SKM-1 treated with dmso at 0.1 percent for 144 hours (cell line): ENCODE results near the gene OR10H3.
A peak's percentile ranks its signal among the peaks of the same experiment; 100 is the strongest.
"Not testable (repeated sequence)": the region's sequence is repeated elsewhere in the genome, so short reads cannot be mapped to it uniquely, and the experiment has no call there.

Experiments used
- DNase-seq: peaks from one replicate; lab custom pipeline; 2025; ENCODE audit not compliant: unreplicated experiment; lab: John Stamatoyannopoulos, UW

Gene OR10H3, protein sequence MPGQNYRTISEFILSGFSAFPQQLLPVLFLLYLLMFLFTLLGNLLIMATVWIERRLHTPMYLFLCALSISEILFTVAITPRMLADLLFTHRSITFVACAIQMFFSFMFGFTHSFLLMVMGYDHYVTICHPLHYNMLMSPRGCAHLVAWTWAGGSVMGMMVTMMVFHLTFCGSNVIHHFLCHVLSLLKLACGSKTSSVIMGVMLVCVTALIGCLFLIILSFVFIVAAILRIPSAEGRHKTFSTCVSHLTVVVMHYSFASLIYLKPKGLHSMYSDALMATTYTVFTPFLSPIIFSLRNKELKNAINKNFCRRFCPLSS

GRCh38 chr19:15737722-15738121 is at the start of gene OR10H3:
Gene OR10H3 (plus strand): TSS chr19:15737985. CDS start chr19:15741393, 3,408 bp downstream.
- DNase-seq = no peak

GRCh38 chr19:15696654-15697194 is 41.1 kb upstream of the OR10H3 start:
- DNase-seq = no peak

DNA sequence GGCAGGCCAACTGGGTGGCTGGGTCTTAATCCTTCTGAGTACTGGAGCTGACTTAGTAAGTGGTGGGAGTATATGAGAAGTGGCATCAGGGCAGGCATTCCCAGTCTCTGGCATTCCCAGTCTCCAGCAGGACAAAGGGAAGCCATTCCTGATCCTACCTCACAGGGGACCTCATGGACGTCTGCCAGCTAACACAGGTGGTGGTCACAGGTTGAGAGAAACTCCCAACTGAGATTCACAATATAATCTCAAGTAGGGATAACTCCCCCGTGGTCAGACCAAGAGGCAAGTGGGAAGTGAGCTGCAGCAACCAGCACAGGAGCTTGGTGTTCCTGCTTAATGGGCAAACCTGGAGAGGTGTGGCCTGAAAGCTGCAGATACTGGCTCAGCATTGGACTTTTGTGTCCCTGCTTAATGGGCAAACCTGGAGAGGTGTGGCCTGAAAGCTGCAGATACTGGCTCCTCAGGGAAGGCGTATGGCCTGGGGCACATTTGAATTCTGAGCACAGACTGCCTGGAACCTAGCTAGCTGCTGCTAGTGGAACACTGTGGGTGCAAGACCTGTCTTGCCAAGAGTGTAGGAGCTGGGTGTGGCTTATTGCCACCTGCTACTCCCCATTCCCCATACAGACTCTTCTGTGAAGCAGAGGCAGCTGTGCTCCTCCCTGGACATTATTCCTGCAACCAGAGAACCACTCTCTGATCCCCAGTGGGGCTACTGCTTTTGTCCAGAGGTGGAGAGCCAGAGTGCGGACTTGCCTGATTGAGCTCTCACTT is 35.8 kb upstream of the OR10H3 start:
- DNase-seq = no peak

- DNase-seq = peak; percentile 70
These were observed 35.3 kb upstream of the OR10H3 start for GRCh38 chr19:15702534-15702930.

DNA sequence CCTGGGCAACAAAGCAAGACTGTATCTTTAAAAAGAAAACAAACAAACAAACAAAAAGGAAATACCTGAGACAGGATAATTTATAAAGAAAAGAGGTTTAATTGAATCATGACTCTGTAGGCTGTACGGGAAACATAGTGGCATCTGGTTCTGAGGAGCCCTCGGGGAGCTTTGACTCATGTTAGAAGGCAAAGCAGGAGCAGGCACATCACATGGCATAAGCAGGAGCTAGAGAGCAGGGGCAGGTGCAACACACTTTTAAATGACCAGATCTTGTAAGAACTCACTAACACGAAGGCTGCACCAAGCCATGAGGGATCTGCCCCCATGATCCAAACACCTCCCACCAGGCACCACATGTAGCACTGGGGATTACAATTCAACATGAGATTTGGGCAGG is 23.1 kb upstream of the OR10H3 start:
- DNase-seq = no peak

DNA sequence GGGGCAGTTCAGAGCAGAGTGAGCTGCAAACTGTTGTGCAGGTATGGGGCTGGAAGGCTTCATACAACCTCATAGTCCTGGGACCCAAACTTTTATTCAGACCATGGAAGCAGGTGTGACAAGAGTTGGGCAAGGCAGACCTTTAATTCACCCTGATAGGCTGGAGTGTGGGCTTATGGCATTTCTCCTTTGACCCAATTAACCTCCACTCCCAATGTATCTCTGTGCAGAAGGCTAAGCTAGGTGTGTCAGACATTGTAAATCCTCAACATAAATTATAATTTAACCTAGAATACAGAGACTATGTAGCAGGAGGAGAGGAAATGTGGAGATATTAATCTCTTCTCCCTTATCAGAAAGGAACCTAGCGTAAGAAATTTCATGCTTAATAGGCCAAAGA is 22.1 kb upstream of the OR10H3 start:
- DNase-seq = no peak

DNA sequence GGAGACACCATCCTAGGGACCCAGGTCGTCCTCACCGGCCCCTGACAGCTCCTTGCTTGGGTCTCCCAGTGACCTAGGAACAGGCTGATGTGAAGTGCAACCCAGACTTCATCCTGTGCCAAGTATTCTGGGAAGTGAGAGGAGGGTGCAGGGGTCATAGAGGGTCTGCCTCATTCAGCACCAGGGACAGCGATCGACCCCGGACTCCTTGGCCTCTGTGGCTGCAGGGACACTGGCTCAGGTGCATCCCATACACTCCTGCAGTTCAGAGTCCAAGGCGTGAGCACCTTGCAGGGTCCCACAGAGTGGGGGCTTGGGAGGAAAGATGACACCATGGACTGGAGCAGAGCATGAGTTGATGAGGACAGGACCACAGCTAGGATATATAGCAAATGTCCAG is 20.0 kb upstream of the OR10H3 start:
- DNase-seq = no peak

GRCh38 chr19:15721268-15721667 is 16.5 kb upstream of the OR10H3 start:
- DNase-seq = no peak

- DNase-seq = no peak
These were observed 14.8 kb upstream of the OR10H3 start for GRCh38 chr19:15722956-15723355.

DNA sequence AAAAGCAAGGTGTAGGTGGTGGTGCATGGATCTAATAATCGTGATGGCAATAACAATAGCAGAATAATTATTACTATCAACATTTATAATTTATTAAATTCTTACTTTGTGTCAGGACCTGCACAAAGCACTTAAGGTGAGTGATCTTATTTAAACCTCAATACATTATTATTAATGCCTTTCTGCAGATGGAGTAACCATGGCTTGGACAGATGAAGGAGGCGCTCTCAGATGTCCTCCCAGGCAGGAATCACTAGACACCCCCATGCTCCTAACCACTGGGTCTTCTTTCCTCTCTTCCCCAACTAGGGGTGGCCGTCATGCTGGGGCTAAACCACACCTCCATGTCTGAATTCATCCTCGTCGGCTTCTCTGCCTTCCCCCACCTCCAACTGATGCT is 10.1 kb upstream of the OR10H3 start, which contains the start of gene OR10H2:
Gene OR10H2 (plus strand): TSS at position 301 of the 400 bp plus-strand sequence. CDS start 20 bp downstream, at position 321.
- DNase-seq = no peak

GRCh38 chr19:15730538-15730937 is 7.2 kb upstream of the OR10H3 start:
- no peak for DNase-seq

GRCh38 chr19:15732388-15732787 is 5.4 kb upstream of the OR10H3 start:
- no peak for DNase-seq

GRCh38 chr19:15733895-15734294 is 3.9 kb upstream of the OR10H3 start:
- no peak for DNase-seq

DNA sequence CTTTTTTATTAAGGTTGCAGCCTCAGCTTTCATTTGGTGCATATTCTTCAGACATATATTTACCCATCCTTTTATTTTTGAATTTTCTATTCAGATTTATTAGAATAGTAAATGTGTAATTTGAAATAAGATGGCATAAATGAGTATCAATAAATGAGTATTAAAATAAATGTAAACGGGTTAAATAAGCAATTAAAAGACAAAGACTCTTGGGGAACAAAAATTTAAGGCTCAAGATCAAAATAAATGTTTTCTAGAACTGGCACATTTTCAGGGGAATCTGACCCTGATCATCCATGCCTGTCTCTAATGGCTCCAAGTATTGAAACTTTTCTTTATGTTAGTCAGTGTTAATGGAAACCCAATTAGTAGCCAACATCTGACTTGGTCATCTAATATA is 3.0 kb downstream of the OR10H3 start:
- no peak for DNase-seq

- no peak for DNase-seq
These were observed 10.5 kb downstream of the OR10H3 start for GRCh38 chr19:15748239-15748638.

- DNase-seq = no peak
These were observed 20.6 kb downstream of the OR10H3 start for GRCh38 chr19:15758379-15758778.

DNA sequence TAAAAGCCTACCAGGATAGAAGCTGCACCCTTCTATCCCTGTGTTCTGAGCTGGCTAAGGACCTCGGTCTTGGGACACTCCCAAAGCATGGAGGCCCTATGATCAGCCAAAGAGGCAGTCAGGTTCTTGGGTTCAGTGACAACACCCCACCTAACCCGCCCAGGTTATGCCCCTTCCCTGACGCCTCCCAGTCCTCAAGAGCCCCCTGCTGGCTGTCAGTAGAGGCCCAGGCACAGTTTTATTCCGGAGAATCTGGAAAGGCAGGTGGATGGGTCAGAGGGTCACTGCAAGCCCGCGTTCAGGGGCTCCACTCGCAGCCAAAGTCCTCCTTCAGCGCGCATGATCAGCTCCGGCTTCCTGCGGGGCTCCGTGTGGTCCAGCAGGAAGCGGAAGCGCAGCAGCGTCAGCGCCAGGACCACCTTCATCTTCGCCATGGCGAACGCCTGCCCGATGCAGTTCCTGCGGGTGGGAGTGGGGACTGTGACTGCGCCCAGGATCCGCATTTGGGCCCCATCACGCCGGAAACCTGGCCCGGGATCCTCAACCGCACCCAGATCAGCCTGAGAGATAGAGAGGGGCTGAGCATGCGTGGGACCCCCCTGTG is 22.3 kb downstream of the OR10H3 start:
- no peak for DNase-seq

DNA sequence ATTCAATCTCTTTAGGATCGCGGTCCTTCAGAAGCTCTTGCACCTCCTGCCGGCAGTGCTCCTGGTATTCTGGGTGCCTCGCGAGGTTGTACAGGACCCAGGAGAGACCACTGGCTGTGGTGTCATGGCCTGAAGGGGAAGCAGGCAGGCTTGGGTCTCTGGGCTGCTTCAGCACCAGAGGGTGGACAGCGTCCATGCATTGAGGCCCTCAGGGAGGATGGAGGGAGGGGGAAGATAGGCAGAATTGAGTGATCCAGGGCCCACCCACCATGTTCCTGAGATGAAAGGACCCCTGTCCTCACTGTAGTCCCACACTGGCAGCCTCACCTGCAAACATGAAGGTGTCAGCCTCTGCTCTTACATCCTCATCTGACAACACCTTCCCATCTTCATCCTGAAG is 31.8 kb downstream of the OR10H3 start:
- no peak for DNase-seq

GRCh38 chr19:15774159-15774558 is 36.4 kb downstream of the OR10H3 start:
- not testable (repeated sequence) for DNase-seq

DNA sequence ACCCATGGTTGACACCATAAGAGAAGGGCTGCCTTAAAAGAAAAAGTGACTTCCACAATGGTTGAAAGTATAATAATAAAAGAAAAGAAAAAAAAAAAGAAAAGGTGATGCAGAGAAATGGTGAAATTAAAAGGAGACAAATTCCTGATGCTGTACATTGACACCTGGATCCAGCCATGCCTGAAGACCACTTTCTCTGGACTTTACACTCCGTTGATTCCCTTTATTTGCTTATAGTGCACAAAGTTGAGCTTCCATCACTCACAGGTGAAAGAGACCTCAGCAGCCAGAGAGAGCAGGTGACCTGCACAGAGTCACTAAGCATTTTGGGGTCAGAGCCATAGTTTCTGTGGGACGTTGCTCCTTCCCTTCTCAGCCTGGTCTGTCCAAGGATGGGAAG is 37.5 kb downstream of the OR10H3 start:
- DNase-seq = no peak

GRCh38 chr19:15776264-15776663 is 38.5 kb downstream of the OR10H3 start:
- DNase-seq = no peak
